Posterior vena cava (tissue), 2 donors: Measurements from ENCODE around the gene CHD1. TPM values are rescaled to one million over a fixed set of nuclear protein-coding genes. Genes with fewer than 3 reads are reported as not detected.

Experiments used
- DNase-seq: peaks from one replicate; pipeline ENCODE4 v3.0.0-alpha.2; 2020; ENCODE audit warnings: low spot score
- intact Hi-C, 2 donors: fragments of 100-400 bp; cut with DNase I; formaldehyde crosslinking; loops; one replicate each; pipeline versions ENCODE4 v1.14.1 to v1.14.2; 2022 to 2023
- total RNA-seq, 2 donors: library from RNA; stranded (reverse); fragmentation: NEBNext Ultra II Directional; extraction: Animal tissue kit (Norgen Biotek cat#: 25700); gene quantifications; one replicate each; pipeline ENCODE4 v1.2.1, GENCODE V29; 2021
- donor health status: DM: yes; HTN: yes; CAD: no.
- donor health status: DM: yes; HTN: yes; CAD: no.

The CHD1 gene
- total RNA-seq, 2 donors from 2014 or later, result 32.3 to 39.9 TPM

DNA sequence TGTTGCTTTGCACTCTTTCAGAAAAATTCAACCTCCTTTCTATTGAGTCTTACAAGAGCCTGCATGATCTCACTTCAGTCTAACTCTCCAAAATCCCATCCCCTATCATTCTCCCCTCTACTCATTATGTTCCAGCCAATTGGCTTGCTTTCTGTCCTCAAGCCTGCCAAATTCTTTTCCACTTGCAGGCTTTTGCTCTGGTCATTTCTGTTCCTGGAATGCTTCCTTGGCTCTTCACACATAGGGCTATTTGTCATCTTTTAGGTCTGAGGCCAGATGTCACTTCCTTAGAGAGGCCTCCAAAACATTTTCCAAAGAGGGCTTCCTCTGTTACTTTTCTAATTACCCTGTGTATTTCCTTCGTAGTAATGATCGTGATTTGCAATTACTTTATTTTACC lies 11.8 kb upstream of the CHD1 start:
- intact Hi-C loops, result loop anchor here in 1 of 2 donors (5.0 kb wide), 1 partner anchor 1898 kb away; no protein-coding TSS in a partner anchor
- DNase-seq, result no peak

DNA sequence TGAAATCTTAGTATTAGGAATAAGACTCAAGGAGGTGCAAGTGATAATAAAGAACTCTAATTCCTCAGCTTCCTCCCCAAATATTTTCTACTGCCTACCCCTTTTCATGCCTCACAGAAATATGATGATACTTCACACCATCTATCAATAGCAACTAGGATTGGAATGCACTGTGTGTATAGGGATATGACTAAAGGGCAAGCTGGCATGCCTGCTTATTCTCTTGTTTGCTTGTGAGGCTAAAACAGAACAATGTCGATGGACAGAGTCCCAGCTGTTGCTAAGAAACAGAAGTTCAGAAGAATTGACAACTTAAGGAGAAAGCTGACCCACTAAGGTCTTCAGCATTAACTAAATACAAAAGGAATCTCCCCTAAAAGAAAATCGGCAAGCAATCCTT lies 9.7 kb upstream of the CHD1 start:
- intact Hi-C loops, result no loop called here
- DNase-seq, result no peak

GRCh38 chr5:98936948-98937715 lies 8.3 kb upstream of the CHD1 start:
- intact Hi-C loops, result no loop called here
- no peak for DNase-seq

DNA sequence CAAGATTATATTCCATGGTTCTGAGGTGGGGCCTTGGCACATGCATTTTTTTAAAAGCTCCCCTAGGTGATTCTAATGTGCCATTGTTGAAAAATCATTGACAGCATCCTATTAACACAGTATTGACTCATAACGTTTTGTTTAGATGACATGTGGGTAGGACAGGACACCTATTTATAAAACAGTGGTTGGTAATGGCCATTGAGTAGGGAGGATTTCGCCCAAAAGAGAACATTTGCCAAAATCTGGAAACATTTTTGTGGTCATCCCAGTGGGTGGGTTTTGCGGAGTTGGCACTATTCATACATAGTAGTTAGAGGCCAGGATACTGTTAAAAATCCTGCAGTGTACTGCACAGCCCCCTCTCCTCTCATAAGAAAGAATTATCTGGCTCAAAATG lies 6.4 kb upstream of the CHD1 start:
- no peak for DNase-seq
- intact Hi-C loops, result no loop called here

DNA sequence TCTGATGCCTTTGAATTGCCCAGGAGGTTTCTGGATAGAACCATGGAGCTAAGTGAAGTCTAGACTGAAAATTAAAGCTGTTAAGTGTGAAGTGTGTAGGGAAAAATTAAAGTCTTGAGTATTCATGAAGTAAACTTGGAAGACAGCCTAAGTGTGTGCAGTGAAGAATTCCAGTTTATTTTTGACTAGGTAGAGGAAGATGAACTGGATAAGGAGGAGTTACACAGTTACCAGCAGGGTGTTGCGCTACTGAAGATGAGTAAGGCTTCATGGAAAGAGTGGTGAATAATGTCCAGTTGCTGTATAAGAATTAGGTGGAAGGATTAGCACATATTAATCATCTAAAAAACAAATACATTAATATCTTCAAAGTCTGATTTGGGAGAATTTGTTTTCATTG lies 5.7 kb upstream of the CHD1 start:
- intact Hi-C loops, result no loop called here
- DNase-seq, result no peak

DNA sequence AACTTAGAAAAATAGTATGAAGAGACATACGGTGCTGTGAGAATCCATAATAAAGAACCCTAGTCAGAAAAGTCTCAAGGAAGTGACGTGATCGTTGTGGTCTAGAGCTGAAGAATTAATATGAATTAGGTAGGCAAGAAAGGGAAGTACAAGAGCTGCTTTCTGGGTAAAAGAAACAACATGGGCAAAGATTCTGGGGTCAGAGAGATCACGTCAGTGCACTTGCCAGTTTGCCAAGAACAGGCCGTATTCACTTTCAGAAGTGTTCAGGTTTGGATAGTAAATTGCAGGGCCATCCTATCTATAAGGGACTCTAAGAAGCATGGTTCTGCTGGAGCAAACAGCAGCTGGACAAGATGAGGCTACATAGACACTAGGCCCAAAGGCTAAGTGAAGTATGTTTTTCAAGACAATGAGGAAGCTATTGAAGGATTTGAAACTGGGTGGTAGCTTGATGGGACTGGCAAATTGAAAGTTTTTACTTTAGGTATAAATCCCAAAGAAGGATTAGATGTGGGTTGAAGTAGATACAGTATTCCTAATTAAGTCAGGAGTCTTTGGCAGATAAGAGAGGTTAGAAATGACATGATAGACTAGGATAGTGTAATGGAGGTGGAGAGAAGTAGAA lies 4.8 kb upstream of the CHD1 start:
- intact Hi-C loops, result no loop called here
- DNase-seq, result no peak

DNA sequence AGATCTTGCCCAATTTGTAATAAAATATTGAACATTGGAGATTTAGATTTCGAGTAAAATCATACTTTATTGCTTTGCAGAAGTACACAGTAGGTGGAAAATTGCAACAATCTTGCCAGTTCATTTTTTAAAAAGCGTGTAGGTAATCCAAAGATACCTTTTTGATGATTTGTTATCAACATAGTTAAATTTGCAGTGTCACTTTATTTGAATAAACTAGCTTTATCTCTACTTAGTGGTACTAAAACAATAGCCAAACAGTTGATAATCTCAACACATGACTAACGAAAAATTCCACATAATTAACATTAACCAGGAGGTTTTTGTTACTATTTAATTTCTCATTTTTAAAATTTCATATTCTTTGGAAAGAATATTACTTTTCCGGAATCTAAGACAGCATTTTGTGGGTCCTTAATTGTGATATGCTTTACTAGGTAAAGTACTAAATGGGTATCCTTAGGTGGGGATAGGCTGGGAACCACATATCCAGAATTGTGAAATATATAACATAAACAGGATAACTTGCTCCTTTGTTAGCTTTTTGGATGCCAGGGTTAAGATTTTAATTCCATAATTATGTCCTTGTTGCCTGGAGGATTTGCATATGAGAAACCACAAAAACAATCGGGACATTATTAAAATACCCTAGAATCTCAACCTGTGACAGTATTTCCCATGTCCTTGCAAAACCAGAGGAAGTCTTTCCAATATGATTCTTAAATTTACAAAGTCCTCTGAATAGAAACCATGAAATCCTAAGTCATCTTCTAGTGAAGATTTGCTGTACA lies 2.4 kb upstream of the CHD1 start:
- no peak for DNase-seq
- intact Hi-C loops, result no loop called here

GRCh38 chr5:98929710-98930298 lies 997 bp upstream of the CHD1 start:
- no peak for DNase-seq
- intact Hi-C loops, result no loop called here

- intact Hi-C loops, result no loop called here
- peak; percentile 89 for DNase-seq
These were observed 576 bp downstream of the CHD1 start for GRCh38 chr5:98927989-98928872.

GRCh38 chr5:98927242-98927988 lies 1.4 kb downstream of the CHD1 start:
- intact Hi-C loops, result no loop called here
- DNase-seq, result no peak

GRCh38 chr5:98923966-98924365 lies 4.8 kb downstream of the CHD1 start:
- DNase-seq, result no peak
- intact Hi-C loops, result no loop called here

DNA sequence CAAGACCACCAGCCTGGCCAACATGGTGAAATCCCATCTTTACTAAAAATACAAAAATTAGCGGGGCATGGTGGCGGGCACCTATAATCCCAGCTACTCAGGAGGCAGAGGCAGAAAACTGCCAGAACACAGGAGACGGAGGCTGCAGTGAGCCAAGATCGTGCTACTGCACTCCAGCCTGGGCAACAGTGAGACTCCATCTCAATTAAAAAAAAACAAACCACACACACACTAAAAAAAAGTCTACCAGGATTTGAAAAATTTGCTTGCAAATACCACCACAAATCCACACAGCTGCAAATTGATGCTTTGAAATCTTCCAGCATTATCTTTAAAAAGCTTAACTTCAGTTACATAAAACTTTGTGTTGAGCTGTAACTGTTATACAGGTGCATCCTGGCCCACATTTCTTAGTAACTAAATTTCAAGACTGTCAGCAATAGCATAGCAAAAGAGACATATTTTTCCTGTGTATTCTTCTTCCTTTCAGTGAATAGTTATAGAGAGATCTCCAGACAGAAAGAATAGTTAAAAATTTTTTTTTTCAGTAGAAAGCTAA lies 6.8 kb downstream of the CHD1 start:
- intact Hi-C loops, result no loop called here
- DNase-seq, result no peak

- DNase-seq, result no peak
- intact Hi-C loops, result no loop called here
These were observed 11.4 kb downstream of the CHD1 start for GRCh38 chr5:98917433-98917832.

DNA sequence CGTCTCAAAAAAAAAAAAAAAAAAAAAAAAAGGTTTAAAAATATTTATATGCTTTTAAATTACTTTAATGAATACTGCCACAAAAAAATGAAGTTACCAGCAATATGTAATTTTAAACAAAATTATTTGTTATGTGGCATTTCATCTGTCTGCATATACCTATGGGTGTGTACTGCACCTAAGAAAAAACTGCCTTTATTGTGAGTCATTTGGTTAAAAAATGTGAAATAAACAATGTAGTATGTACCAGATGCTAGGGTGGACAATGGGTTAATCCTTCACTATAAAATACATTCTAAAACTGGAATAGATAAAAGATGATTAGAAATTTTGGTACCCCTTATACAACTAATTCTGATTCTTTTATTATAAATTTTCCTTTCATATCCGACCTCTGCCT lies 12.3 kb downstream of the CHD1 start:
- intact Hi-C loops, result no loop called here
- DNase-seq, result no peak

GRCh38 chr5:98913911-98914310 lies 14.9 kb downstream of the CHD1 start:
- intact Hi-C loops, result no loop called here
- no peak for DNase-seq

- no peak for DNase-seq
- intact Hi-C loops, result no loop called here
These were observed 17.3 kb downstream of the CHD1 start for GRCh38 chr5:98911280-98912040.

DNA sequence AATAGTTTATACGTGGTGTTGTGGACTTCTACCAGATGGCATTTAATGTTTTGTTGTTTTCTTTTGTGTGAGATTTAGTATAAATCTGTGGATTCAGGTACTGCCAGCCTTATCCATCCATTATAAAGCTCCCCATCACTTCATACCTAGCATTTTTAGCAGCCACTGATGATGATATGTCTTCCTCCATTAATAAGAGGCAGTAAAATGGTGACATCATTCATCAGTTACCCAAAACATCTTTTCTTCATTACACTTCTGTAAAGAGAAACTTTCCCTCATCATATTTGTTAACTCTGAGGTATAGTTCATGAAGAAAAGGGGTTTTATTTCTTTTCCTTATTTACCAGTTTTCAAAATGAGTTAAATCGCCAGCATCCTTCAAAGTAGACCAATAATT lies 19.4 kb downstream of the CHD1 start:
- no peak for DNase-seq
- intact Hi-C loops, result loop anchor here (5.0 kb wide), 1 partner anchor 123 kb away; no protein-coding TSS in a partner anchor
